ENCODE results near the gene CLEC2A. TPM values are rescaled to one million over a fixed set of nuclear protein-coding genes. Genes with fewer than 3 reads are reported as not detected.

Gene CLEC2A
- polyA plus RNA-seq, 1 donor, result not detected

- DNase-seq, result no peak
These were observed 1.8 kb upstream of the CLEC2A start for GRCh38 chr12:9933958-9934357.

- no peak for DNase-seq
These were observed 925 bp downstream of the CLEC2A start for GRCh38 chr12:9931245-9931644.

- no peak for DNase-seq
These were observed 3.6 kb downstream of the CLEC2A start for GRCh38 chr12:9928607-9929006.

GRCh38 chr12:9926876-9927275, 5.3 kb downstream of the CLEC2A start:
- DNase-seq, result no peak

GRCh38 chr12:9925705-9926393, 6.3 kb downstream of the CLEC2A start:
- no peak for DNase-seq

GRCh38 chr12:9922429-9922828, 9.7 kb downstream of the CLEC2A start:
- no peak for DNase-seq

- DNase-seq, result no peak
These were observed 11.7 kb downstream of the CLEC2A start for GRCh38 chr12:9920451-9920850.

- DNase-seq, result no peak
These were observed 12.7 kb downstream of the CLEC2A start for GRCh38 chr12:9919443-9919842.

GRCh38 chr12:9911708-9912107, 20.5 kb downstream of the CLEC2A start:
- no peak for DNase-seq

- DNase-seq, result no peak
These were observed 21.3 kb downstream of the CLEC2A start for GRCh38 chr12:9910716-9911421.

- DNase-seq, result no peak
These were observed 22.4 kb downstream of the CLEC2A start for GRCh38 chr12:9909724-9910123.

GRCh38 chr12:9908350-9908749, 23.8 kb downstream of the CLEC2A start:
- DNase-seq, result no peak

GRCh38 chr12:9907769-9908168, 24.4 kb downstream of the CLEC2A start:
- DNase-seq, result no peak

- no peak for DNase-seq
These were observed 25.3 kb downstream of the CLEC2A start for GRCh38 chr12:9906873-9907272.

- no peak for DNase-seq
These were observed 29.5 kb downstream of the CLEC2A start for GRCh38 chr12:9902539-9903228.

- DNase-seq, result no peak
These were observed 31.2 kb downstream of the CLEC2A start for GRCh38 chr12:9900930-9901329.

GRCh38 chr12:9899209-9899608, 33.0 kb downstream of the CLEC2A start:
- DNase-seq, result no peak

GRCh38 chr12:9897535-9897934, 34.6 kb downstream of the CLEC2A start:
- DNase-seq, result no peak

- DNase-seq, result no peak
These were observed 36.8 kb downstream of the CLEC2A start for GRCh38 chr12:9895215-9895971.

- DNase-seq, result no peak
These were observed 43.4 kb downstream of the CLEC2A start for GRCh38 chr12:9888665-9889273.

GRCh38 chr12:9883175-9883574, 49.0 kb downstream of the CLEC2A start:
- no peak for DNase-seq

- DNase-seq, result no peak
These were observed 50.2 kb downstream of the CLEC2A start for GRCh38 chr12:9881988-9882387.

Measured in left kidney (tissue), 2 donors.